ENCODE results near the gene CTNND1. TPM values are rescaled to one million over a fixed set of nuclear protein-coding genes. Genes with fewer than 3 reads are reported as not detected.
A peak's percentile ranks its signal among the peaks of the same experiment; 100 is the strongest.

CTNND1 gene
- total RNA-seq, 1 donor from 2014 or later: 131 TPM

GRCh38 chr11:57788703-57789088, 27.1 kb downstream of the CTNND1 start:
- Histone ChIP-seq H3K36me3 (ENCODE audit: control insufficient read depth, insufficient read depth, low read length) (peaks cover 12% of the 10 kb centered on the region), H3K27me3 (ENCODE audit: control insufficient read depth, insufficient read depth, low read length) (no peaks in the 10 kb centered on the region), H3K4me3 (ENCODE audit: low read depth, low read length) (no peak overlapping the region)
- no peak for DNase-seq (ENCODE audit: low read depth)
- TF ChIP-seq, protein P1, sequence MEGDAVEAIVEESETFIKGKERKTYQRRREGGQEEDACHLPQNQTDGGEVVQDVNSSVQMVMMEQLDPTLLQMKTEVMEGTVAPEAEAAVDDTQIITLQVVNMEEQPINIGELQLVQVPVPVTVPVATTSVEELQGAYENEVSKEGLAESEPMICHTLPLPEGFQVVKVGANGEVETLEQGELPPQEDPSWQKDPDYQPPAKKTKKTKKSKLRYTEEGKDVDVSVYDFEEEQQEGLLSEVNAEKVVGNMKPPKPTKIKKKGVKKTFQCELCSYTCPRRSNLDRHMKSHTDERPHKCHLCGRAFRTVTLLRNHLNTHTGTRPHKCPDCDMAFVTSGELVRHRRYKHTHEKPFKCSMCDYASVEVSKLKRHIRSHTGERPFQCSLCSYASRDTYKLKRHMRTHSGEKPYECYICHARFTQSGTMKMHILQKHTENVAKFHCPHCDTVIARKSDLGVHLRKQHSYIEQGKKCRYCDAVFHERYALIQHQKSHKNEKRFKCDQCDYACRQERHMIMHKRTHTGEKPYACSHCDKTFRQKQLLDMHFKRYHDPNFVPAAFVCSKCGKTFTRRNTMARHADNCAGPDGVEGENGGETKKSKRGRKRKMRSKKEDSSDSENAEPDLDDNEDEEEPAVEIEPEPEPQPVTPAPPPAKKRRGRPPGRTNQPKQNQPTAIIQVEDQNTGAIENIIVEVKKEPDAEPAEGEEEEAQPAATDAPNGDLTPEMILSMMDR (IDR thresholded peaks at IDR 0.05; ENCODE audit: insufficient read depth, low read length, severe bottlenecking): no peak
- FAIRE-seq: no peak

DNA sequence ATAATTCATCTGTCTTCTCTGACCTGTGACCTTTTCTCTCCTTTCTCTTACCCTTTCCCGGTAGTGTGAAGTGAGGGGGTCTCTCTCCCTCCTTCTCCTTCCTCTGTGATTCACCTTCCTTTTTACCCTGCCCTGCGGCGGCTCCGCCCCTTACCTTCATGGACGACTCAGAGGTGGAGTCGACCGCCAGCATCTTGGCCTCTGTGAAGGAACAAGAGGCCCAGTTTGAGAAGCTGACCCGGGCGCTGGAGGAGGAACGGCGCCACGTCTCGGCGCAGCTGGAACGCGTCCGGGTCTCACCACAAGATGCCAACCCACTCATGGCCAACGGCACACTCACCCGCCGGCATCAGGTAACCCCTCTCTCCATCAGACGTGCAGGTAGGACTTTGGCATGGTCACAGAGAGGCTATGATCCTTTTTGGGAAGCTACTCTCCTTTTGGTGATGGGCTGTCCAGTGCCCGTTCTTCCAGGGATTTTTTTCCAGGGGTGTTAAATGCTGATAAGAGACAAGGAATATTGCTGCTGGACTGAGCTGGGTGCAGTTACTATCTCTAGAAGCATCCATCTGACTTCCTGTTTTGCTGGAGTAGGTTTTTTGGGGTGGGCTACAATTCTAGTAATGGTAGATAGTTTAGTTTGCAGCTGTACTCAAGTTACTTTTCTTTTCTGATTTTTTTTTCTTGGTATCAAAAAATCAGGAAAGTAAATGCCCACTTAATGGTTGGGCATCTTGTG, 29.9 kb downstream of the CTNND1 start:
- Histone ChIP-seq H3K4me3 (ENCODE audit: low read depth, low read length) (no peak overlapping the region), H3K36me3 (ENCODE audit: control insufficient read depth, insufficient read depth, low read length) (peaks cover 20% of the 10 kb centered on the region), H3K27me3 (ENCODE audit: control insufficient read depth, insufficient read depth, low read length) (no peaks in the 10 kb centered on the region)
- FAIRE-seq (no peak), DNase-seq (ENCODE audit: low read depth) (no peak)
- TF ChIP-seq, protein P1 (IDR thresholded peaks at IDR 0.05; ENCODE audit: insufficient read depth, low read length, severe bottlenecking): no peak

GRCh38 chr11:57792060-57792541, 30.5 kb downstream of the CTNND1 start:
- no peak for FAIRE-seq
- Histone ChIP-seq H3K27me3 (ENCODE audit: control insufficient read depth, insufficient read depth, low read length) (no peaks in the 10 kb centered on the region), H3K4me3 (ENCODE audit: low read depth, low read length) (no peak overlapping the region), H3K36me3 (ENCODE audit: control insufficient read depth, insufficient read depth, low read length) (peaks cover 24% of the 10 kb centered on the region)
- TF ChIP-seq, protein P1 (IDR thresholded peaks at IDR 0.05; ENCODE audit: insufficient read depth, low read length, severe bottlenecking): no peak
- DNase-seq (ENCODE audit: low read depth): peak; percentile 44

DNA sequence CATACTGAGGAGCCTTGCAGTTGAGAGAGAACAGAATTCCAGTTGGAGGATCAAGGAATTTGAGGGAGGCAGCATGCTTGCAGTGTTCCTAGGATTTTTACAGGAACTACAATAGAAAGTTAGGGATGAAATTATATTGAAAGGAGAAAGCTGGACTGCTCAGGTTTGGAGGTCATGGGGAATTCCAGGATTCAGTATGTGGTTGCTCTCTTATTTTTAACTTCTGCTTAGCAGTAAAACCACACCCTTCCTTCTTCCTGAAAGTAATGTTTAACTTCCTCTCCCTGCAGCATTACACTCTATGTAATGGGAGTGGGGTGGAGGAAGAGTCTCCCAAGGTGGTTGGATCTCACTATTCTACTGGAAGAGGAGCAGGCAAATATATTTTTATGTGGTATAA, 31.3 kb downstream of the CTNND1 start:
- Histone ChIP-seq H3K4me3 (ENCODE audit: low read depth, low read length) (no peak overlapping the region), H3K27me3 (ENCODE audit: control insufficient read depth, insufficient read depth, low read length) (no peaks in the 10 kb centered on the region), H3K36me3 (ENCODE audit: control insufficient read depth, insufficient read depth, low read length) (peaks cover 24% of the 10 kb centered on the region)
- no peak for FAIRE-seq
- TF ChIP-seq, protein P1 (IDR thresholded peaks at IDR 0.05; ENCODE audit: insufficient read depth, low read length, severe bottlenecking): no peak
- peak; percentile 65 for DNase-seq (ENCODE audit: low read depth)

DNA sequence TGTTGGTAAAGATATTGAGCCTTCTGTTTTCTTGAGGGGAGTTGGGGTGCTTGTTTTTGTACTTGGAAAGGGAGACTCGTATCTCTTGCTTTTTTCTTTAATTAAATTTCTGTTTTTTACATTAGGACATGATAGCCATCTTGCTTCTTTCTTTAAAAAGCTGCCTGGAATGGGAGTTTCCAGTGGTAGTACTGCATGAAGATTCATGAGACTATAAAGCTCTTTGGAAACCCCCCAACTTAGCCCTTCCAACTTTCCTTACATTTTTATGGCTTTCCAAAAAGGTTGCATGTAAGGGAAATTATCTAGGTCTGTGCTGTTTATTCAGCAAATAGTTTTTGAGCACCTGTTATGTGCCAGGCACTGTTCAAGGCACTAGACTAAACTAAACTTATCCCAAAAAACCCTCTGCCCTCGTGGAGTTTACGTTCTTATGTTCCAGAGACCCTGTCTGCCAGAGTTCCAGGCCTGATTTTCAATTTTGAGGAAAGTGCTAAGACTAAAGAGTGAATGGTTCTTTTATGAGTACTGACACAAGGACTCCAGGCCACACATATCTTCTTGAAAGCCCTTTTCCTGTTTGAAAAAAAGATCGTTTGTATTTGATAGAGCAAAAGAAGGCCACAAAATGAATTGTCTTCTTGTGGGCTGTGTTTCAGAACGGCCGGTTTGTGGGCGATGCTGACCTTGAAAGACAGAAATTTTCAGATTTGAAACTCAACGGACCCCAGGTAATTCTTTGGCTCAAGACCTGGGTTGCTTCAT, 31.9 kb downstream of the CTNND1 start:
- TF ChIP-seq, protein P1 (IDR thresholded peaks at IDR 0.05; ENCODE audit: insufficient read depth, low read length, severe bottlenecking): no peak
- DNase-seq (ENCODE audit: low read depth) (no peak), FAIRE-seq (no peak)
- Histone ChIP-seq H3K4me3 (ENCODE audit: low read depth, low read length) (no peak overlapping the region), H3K27me3 (ENCODE audit: control insufficient read depth, insufficient read depth, low read length) (no peaks in the 10 kb centered on the region), H3K36me3 (ENCODE audit: control insufficient read depth, insufficient read depth, low read length) (peaks cover 24% of the 10 kb centered on the region)

All from bronchial epithelial cell (primary cell).